Superior temporal gyrus (tissue), 1 donor: ENCODE results near the gene TLDC2.
"Not testable (repeated sequence)": the region's sequence is repeated elsewhere in the genome, so short reads cannot be mapped to it uniquely, and the experiment has no call there.

Source experiments
- DNase-seq: peaks from one replicate; pipeline ENCODE4 v3.0.0-alpha.2; 2016; ENCODE audit errors: extremely low spot score

The TLDC2 gene

GRCh38 chr20:36875702-36876472 is at the start of gene TLDC2:
TSS of gene TLDC2 (plus strand) at chr20:36876138. CDS start at chr20:36876175, 37 bp downstream.
- DNase-seq = no peak

DNA sequence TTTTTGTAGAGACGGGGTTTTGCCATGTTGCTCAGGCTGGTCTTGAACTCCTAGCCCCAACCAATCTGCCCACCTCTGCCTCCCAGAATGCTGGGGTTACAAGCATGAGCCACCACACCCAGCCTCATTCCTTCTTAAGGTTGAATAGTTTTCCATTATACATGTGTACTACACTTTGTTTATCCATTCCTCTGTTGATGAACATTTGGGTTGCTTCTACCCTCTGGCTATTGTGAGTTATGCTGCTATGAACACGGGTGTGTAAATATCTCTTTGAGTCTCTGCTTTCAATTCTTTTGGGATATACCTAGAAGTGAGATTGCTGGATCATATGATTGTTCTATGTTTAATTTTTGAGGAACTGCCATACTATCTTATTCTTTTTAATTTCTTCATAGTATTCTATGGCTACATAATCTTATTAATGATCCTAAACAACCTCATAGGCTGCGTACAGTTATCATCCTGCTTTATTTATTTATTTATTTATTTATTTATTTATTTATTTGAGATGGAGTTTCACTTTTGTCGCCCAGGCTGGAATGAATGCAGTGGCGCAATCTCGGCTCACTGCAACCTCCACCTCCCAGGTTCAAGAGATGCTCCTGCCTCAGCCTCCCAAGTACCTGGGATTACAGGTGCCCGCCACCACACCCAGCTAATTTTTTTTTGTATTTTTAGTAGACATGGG is 49.2 kb upstream of the TLDC2 start:
- no peak for DNase-seq

DNA sequence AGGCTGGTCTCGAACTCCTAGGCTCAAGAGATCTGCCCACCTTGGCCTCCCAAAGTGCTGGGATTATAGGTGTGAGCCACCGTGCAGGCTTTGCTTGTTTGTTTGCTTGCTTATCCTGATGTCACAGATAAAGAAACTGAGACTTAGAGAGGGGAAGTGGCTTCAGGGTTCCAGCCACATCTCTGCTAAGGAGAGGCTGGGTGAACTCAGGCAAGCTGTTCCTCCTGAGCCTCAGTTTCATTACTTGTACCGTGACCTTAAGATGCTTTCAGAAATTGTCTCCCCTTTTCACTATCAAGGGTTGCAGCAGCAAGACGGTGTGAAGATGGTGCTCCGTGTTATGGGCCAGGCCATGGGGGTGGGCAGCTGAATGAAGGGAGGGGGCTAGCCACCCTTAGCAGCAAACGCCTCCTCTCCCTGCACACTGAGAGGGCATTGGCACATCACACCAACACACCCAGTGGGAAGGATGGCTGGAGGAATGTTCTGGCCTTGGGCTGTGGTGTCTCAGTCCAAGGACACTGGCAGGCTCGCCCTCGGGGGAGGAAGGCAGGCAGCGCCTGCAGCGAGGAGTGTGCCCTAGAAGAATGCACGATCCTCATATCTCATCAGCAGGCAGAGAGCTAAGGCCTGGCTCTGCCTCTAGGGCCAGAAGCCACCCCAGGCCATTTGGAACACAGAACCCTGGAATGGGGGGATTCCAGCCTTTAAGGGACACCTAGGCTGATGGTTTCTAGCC is 48.2 kb upstream of the TLDC2 start:
- no peak for DNase-seq

DNA sequence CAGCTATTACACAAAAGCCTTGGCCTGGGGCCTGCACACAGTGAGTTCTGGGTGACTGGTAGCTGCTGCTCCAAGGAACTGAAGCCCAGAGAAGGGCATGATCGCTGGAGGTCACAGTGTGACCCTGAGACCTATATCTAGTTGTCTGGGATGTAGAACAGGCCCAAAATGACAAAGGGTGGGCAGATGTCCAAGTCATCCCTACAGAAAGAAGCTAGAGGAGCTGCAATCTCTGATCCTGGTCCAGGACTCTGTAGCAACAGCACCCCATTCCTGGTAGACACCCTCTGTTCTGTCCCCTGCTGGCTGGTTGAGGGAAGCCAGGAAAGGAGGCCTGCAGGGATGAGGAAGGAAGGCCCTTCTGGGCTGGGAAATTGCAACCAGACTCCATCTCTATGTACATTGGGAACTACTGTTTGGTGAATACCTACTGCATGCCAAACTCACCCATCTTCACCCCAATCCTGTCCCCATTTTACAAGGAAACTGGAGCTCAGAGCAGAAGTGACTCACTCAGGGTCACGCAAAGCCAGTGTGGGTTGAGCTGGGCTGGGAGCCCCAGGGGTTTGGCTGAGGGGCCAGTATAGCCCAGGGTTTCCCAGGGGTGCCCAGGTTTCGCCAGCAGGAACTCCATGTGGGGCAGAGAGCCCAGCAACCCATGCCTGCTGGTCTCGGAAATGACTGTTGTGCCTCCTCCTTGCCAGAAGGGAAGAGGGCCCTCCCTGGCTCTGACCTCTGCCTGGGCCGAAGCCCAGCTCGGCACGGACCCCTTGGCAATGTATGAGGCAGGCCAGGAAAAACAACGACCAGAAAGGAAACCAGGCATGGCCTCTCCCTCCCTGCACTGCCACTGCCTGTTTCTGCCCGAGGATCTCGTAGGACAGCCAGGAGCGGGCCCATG is 44.9 kb upstream of the TLDC2 start:
- peak; percentile 64 for DNase-seq

DNA sequence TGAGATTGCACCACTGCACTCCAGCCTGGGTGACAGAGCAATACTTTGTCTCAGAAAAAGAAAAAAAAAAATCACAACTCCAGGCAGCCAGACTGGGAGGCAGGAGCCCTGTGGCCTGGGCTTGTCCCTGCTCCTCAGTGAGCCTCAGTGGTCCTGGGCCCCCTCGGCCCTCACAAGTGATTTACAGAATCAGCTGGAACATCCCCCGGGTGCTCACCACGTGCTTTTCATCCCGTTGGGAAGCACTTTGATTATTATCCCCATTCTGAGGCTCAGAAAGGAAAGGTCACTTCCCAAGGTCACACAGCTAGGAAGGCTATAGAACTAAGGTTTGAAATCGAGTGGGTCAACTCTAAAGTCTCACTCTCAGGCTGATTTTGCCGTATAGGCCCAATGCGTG is 43.1 kb upstream of the TLDC2 start:
- no peak for DNase-seq

DNA sequence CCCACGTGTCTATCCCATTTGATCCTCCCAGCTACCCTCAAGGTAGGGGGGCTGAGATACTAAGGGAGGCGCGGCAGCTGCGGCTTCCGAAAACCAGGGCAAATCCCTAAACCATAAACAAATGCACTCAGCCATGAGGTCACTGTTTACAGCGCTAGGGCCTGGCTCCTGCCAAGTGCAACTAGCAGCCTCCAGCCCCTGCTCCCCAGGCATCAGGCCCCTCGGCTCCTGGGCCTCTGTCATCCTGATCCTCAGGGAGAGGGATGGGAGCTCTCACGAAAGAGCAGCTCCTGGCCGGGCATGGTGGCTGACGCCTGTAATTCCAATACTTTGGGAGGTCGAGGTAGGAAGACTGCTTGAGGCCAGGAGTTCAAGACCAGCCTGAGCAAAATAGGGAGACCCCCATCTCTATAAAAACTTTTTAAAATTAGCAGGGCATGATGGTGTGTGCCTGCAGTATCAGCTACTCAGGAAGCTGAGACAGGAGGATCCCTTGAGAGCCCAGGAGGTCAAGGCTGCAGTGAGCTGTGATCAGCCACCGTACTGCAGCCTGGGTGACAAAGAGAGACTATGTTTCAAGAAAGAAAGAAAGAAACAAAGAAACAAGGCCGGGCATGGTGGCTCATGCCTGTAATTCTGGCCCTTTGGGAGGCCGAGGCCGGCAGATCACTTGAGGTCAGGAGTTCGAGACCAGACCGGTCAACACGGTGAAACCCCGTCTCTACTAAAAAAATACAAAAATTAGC is 42.5 kb upstream of the TLDC2 start:
- peak; percentile 74 for DNase-seq

DNA sequence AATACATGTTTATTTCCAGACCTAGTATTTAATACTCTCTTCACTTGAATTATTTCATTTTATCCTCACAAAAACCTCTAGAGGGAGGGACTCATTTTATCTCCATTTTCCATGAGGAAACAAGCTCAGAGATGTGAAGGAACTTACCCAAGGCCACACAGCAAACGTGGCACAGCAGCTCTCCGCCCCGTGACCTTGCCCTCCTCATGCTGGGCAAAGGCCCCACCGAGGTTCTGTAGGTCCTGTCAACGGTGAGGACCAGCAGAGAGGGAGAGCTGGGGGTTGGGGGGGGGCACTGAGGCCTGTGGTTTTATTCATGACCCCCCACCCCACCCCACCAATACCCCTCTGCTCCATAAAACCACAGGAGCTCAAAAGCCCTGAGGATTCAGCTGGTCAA is 40.9 kb upstream of the TLDC2 start:
- DNase-seq = no peak

DNA sequence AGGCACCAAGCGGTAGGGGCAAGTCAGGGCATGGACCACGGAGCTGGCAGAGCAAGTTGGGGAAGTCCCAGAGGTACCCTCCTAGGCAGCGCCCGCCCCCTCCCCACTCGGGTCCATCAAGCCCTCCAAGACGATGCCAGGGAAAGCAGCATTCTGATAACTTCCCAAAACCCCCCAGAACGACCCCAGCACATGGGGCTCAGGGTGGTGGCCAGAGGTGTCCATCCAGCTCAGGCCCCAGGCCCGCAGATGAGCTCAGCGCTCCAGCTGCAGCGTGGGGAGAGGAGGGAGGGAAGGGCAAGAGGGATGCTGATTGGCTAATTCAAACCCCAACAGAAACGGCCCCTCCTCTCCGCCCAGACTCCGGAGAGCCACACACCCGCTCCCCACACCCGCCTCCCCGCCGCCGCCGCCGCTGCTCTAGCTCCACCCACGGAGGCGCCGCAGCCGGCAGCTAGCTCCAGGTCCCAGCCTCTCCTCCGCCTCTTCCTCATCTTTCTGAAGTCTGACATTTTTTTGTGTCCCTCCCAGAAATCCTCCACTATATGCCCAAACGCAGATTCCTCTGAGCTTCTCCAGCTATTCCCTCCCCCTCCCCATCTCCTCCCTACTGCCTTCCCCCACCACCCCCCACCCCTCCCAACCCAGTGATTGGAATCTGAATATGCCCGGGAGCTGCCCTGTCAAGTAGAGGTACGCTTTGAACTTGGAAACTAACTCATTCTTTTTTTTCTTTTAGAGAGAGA is 40.3 kb upstream of the TLDC2 start:
- DNase-seq = peak; percentile 95

DNA sequence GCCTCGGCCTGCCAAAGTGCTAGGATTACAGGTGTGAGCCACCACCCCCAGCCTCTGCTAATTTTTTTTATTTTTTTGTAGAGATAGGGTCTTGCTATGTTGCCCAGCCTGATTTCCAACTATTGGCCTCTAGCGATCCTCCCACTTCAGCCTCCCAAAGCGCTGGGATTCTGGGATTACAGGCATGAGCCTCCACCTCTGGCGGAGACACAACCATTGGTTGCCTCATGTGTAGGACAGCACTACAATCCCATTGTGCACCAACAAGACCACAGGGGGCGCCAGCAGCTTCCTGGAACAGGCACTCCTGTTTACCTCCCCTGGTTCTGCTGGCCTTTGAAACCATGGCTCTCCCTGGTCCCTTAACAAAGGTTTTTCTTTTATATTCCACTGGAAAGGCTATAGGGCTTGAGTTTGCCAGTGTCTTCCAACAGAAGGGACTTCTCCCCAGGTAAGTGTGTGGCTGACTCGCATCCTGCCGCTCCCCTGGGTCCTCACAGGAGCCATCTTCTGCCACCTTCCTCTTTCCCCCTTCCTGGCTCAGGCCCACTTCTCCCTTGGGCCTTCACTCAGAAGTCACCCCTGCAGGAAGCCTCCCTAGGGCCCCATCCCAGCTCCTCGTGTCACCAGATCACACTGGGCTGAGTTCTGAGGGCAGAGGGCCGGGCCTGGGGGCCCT is 39.2 kb upstream of the TLDC2 start:
- DNase-seq = no peak

DNA sequence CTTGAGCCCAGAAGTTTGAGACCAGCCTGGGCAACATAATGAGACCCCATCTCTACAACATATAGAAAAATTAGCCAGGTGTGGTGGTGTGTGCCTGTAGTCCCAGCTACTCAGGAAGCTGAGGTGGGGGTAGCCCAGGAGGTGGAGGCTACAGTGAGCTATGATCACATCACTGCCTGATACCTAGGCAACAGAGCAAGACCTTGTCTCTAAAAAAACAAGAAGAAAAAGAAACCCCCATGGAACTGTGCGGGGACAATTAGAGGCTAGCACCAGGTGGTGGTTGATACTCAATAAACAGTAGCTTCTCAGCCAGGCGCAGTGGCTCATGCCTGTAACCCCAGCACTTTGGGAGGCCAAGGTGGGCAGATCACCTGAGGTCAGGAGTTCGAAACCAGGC is 37.6 kb upstream of the TLDC2 start:
- DNase-seq = not testable (repeated sequence)

- DNase-seq = no peak
Observed at GRCh38 chr20:36839150-36839549, 36.8 kb upstream of the TLDC2 start.

- not testable (repeated sequence) for DNase-seq
Observed at GRCh38 chr20:36841030-36841429, 34.9 kb upstream of the TLDC2 start.

DNA sequence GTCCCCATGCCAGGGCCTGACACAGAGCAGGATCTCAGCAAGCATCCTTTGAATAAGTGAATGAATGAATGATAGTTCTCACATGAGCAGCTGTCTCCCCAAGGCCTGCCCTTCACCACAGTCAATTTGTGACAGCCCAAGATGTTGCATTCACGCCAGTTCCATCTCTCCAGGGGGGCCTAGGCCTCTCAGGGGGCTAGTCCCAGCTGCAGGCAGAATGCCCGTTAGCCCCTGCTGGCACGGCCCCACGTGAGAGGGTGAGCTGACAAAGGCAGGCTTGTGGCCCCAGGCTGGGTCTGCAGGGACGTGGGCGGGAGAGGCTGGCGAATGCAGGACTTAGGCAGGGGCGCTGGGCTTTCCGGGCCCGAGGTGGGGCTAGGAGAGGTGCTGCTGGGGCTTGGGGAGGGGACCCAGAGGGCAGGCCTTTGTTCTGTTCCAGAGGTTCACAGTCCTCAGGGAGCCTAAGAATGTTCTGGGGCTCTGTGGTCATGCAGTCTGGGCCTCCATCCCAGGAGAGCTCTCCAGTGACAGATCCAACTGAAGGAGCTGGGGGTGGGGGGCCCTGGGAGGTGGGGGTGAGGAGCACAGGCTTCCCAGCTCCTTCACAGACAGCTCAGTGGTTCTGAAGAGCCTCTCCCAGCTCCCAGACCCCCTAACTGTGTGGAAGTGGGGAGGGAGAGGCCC is 30.5 kb upstream of the TLDC2 start:
- DNase-seq = peak; percentile 72

DNA sequence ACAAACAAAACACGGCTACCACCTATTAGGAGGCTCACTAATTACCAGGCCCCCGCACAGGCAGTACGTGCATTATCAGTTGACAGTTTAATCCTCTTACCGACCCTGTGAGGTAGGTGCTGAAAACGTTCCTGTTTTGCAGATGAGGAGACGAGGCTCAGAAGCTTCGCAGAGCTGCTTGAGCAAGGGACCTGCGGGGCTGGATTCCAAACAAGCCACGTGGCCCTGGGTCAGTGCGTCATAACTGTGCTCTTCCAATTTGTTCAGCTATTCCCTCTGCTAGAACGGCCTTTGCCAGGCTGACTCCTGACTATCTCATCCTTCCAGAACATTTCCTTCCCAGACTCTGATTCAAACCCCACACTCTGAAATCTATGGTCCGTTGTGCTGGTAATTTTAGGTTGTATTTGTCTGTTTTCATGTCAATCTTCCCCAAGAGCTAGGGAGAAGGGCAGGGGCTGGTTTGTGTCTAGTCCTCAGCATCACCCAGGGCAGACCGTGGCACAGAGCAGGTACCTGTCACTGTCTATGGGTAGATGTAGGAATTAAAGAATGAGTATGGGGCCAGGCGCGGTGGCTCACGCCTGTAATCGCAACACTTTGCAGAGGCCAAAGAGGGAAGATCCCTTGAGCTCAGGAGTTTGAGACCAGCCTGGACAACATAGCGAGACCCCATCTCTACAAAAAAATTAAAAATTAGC is 28.8 kb upstream of the TLDC2 start:
- DNase-seq = peak; percentile 82

GRCh38 chr20:36847710-36848040 is 28.3 kb upstream of the TLDC2 start:
- DNase-seq = no peak

GRCh38 chr20:36848078-36848660 is 27.8 kb upstream of the TLDC2 start:
- no peak for DNase-seq

- no peak for DNase-seq
Observed at GRCh38 chr20:36848677-36849076, 27.3 kb upstream of the TLDC2 start.
